Activated B cell treated with CpG ODN at 0.5 μM for 24 hours (primary cell): ENCODE measurements around the gene MLPH. TPM values are rescaled to one million over a fixed set of nuclear protein-coding genes. Genes with fewer than 3 reads are reported as not detected.

Source experiments
- ATAC-seq: fragments of 200-7000 bp; cut with Tn5 transposase; one replicate; pipeline ENCODE4 v1.10.0; 2021; ENCODE audit warnings: low read depth, mild to moderate bottlenecking, moderate library complexity
- CTCF ChIA-PET: fragments of 350-600 bp; sonication (Branson Sonifier 250); formaldehyde crosslinking; loops from one replicate; lab custom pipeline; 2021; ENCODE audit warnings: antibody characterized with exemption; lab: Charles Lee
- POLR2A ChIA-PET: fragments of 350-600 bp; sonication (Branson Sonifier 250); formaldehyde crosslinking; loops from one replicate; lab custom pipeline; 2021; ENCODE audit warnings: antibody characterized with exemption; lab: Charles Lee
- DNase-seq: peaks from one replicate; pipeline ENCODE4 v3.0.0; 2022
- H3K27ac Mint-ChIP-seq: one replicate; pipeline ENCODE4 v1.8.0; 2020; ENCODE audit warnings: mixed read lengths
- H3K27me3 Mint-ChIP-seq: one replicate; pipeline ENCODE4 v1.8.0; 2021; ENCODE audit warnings: mixed read lengths
- H3K36me3 Mint-ChIP-seq: one replicate; pipeline ENCODE4 v1.8.0; 2021; ENCODE audit warnings: low read depth, mixed read lengths
- H3K4me1 Mint-ChIP-seq: one replicate; pipeline ENCODE4 v1.8.0; 2021; ENCODE audit warnings: mixed read lengths
- H3K4me3 Mint-ChIP-seq: one replicate; pipeline ENCODE4 v1.8.0; 2020; ENCODE audit warnings: mild to moderate bottlenecking, mixed read lengths
- H3K9me3 Mint-ChIP-seq: one replicate; pipeline ENCODE4 v1.8.0; 2020; ENCODE audit warnings: mixed read lengths
- CTCF ChIP-seq: fragments of 200-600 bp; IDR thresholded peaks from one replicate; pipeline ENCODE4 v1.8.0; 2022; ENCODE audit warnings: antibody characterized with exemption, mild to moderate bottlenecking
- intact Hi-C: fragments of 100-400 bp; cut with micrococcal nuclease; formaldehyde crosslinking; loops from one replicate; pipeline ENCODE4 v1.15.1; 2024
- total RNA-seq: library from RNA; stranded (reverse); gene quantifications from 2 replicates; pipeline ENCODE4 v1.2.3, GENCODE V29; 2022

The MLPH gene
- total RNA-seq, 1 donor from 2014 or later: not detected

- ChIA-PET POLR2A (no interaction called here), CTCF (interaction anchor here (0.8 kb wide), 1 partner anchor 36 kb away, joined by 3 read pairs; no protein-coding TSS in a partner anchor)
- TF ChIP-seq CTCF: no peak
- Mint-ChIP-seq H3K4me1 (no peaks in the 10 kb centered on the region), H3K27me3 (peaks cover 10% of the 10 kb centered on the region), H3K27ac (no peak overlapping the region), H3K4me3 (no peak overlapping the region), H3K9me3 (no peaks in the 10 kb centered on the region), H3K36me3 (no peaks in the 10 kb centered on the region)
- intact Hi-C loops: no loop called here
- no peak for DNase-seq
- ATAC-seq: no peak
Observed at GRCh38 chr2:237536083-237536415, 49.0 kb downstream of the MLPH start.

GRCh38 chr2:237536617-237537016, 49.6 kb downstream of the MLPH start:
- H3K27ac Mint-ChIP-seq: no peak overlapping the region
- ATAC-seq (no peak), DNase-seq (no peak)
- ChIA-PET POLR2A (no interaction called here), CTCF (interaction anchor here (0.8 kb wide), 1 partner anchor 35 kb away, joined by 3 read pairs; no protein-coding TSS in a partner anchor)
- H3K9me3 Mint-ChIP-seq: no peaks in the 10 kb centered on the region
- no peak for TF ChIP-seq CTCF
- H3K27me3 Mint-ChIP-seq: peaks cover 12% of the 10 kb centered on the region
- H3K4me3 Mint-ChIP-seq: no peak overlapping the region
- no peaks in the 10 kb centered on the region for H3K4me1 Mint-ChIP-seq
- intact Hi-C loops: no loop called here
- no peaks in the 10 kb centered on the region for H3K36me3 Mint-ChIP-seq

GRCh38 chr2:237538001-237538720, 51.1 kb downstream of the MLPH start:
- ChIA-PET CTCF (no interaction called here), POLR2A (no interaction called here)
- Mint-ChIP-seq H3K4me3 (no peak overlapping the region), H3K9me3 (no peaks in the 10 kb centered on the region), H3K27ac (no peak overlapping the region), H3K27me3 (peaks cover 13% of the 10 kb centered on the region), H3K36me3 (no peaks in the 10 kb centered on the region), H3K4me1 (no peaks in the 10 kb centered on the region)
- ATAC-seq (no peak), DNase-seq (no peak)
- intact Hi-C loops: no loop called here
- no peak for TF ChIP-seq CTCF

- H3K36me3 Mint-ChIP-seq: no peaks in the 10 kb centered on the region
- CTCF ChIA-PET: no interaction called here
- POLR2A ChIA-PET: no interaction called here
- H3K9me3 Mint-ChIP-seq: no peaks in the 10 kb centered on the region
- no peaks in the 10 kb centered on the region for H3K4me1 Mint-ChIP-seq
- intact Hi-C loops: no loop called here
- TF ChIP-seq CTCF: no peak
- ATAC-seq (no peak), DNase-seq (no peak)
- H3K27ac Mint-ChIP-seq: no peak overlapping the region
- peaks cover 13% of the 10 kb centered on the region for H3K27me3 Mint-ChIP-seq
- H3K4me3 Mint-ChIP-seq: no peak overlapping the region
Observed at GRCh38 chr2:237538901-237539300, 51.9 kb downstream of the MLPH start.

- Mint-ChIP-seq H3K36me3 (no peaks in the 10 kb centered on the region), H3K9me3 (no peaks in the 10 kb centered on the region), H3K4me1 (no peaks in the 10 kb centered on the region), H3K27ac (no peak overlapping the region), H3K4me3 (no peak overlapping the region), H3K27me3 (peaks cover 13% of the 10 kb centered on the region)
- TF ChIP-seq CTCF: no peak
- no peak for DNase-seq
- intact Hi-C loops: no loop called here
- POLR2A ChIA-PET: no interaction called here
- CTCF ChIA-PET: no interaction called here
- no peak for ATAC-seq
Observed at GRCh38 chr2:237539681-237540080, 52.6 kb downstream of the MLPH start.
